ENCODE results near the gene TMPRSS11E.
"Not testable (repeated sequence)": the region's sequence is repeated elsewhere in the genome, so short reads cannot be mapped to it uniquely, and the experiment has no call there.

- TF ChIP-seq PAX5 (IDR thresholded peaks at IDR 0.05; ENCODE audit: insufficient read depth, low read length, severe bottlenecking); POLR2A (IDR thresholded peaks at IDR 0.05; ENCODE audit: low read depth, low read length); POLR2AphosphoS5 (IDR thresholded peaks at IDR 0.05; ENCODE audit: low read depth, low read length); TAF1 (IDR thresholded peaks at IDR 0.05; ENCODE audit: low read depth, low read length); SPI1 (IDR thresholded peaks at IDR 0.05; ENCODE audit: low read depth, low read length): not testable (repeated sequence)
These were observed 95.5 kb downstream of the TMPRSS11E start for GRCh38 chr4:68542742-68543141.

All from GM12891 (cell line).